Sigmoid colon (tissue), 4 donors: Measurements from ENCODE around the gene PEX16.

Experiments
- EP300 ChIP-seq, 4 donors: sonication (generic); formaldehyde crosslinking; IDR thresholded peaks; one replicate each; pipeline ENCODE4 v1.6.1; 2017; ENCODE audit warnings: antibody characterized with exemption in 4 of 4
- POLR2A ChIP-seq, 2 donors: fragments of 450-650 bp; IDR thresholded peaks; one replicate each; pipeline ENCODE4 v1.6.1; 2016; ENCODE audit warnings: antibody characterized with exemption in 2 of 2, mild to moderate bottlenecking in 2 of 2, moderate library complexity in 2 of 2
- TF ChIP-seq, protein P1 (sequence below), 4 experiments: fragments of 450-650 bp in 3 of 4; fragments of 200-600 bp in 1 of 4; IDR thresholded peaks; one replicate each; pipeline ENCODE4 v1.5.1; 2016 to 2019; ENCODE audit warnings: antibody characterized with exemption in 4 of 4, mild to moderate bottlenecking in 3 of 4, moderate library complexity in 2 of 4

DNA sequence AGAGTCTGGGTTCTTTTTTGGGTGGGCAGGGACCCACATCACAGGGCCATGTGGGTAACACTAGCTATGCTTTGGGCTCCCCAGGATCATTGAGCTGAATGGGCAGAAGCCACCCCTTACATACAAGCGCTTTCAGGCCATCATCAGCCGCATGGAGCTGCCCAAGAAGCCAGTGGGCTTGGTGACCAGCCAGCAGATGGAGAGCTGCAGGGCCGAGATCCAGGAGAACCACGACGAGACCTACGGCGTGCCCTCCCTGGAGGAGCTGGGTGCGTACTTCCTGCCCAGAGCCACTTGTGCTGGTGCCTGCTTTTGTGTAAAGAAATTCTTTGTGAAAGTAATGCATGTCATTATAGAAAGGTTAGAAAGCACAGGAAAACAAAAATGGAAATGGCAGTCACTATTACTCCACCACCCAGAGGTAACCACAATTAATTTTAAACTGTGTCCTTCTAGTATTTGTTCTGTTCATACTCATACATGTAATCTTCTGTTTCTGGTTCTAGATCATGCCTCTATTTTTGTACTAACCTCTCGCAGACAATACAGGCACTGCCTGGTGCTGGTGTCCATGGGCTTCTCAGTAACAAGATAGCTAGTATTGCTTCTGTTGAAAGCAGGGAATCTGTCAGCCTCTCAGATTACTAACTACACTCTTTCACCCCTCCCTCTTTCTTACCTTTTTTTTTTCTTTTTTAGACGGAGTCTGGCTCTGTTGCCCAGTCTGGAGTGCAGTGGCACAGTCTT is 56.7 kb downstream of the PEX16 start:
- no peak for TF ChIP-seq EP300 (IDR thresholded peaks at IDR 0.05)
- TF ChIP-seq, protein P1, sequence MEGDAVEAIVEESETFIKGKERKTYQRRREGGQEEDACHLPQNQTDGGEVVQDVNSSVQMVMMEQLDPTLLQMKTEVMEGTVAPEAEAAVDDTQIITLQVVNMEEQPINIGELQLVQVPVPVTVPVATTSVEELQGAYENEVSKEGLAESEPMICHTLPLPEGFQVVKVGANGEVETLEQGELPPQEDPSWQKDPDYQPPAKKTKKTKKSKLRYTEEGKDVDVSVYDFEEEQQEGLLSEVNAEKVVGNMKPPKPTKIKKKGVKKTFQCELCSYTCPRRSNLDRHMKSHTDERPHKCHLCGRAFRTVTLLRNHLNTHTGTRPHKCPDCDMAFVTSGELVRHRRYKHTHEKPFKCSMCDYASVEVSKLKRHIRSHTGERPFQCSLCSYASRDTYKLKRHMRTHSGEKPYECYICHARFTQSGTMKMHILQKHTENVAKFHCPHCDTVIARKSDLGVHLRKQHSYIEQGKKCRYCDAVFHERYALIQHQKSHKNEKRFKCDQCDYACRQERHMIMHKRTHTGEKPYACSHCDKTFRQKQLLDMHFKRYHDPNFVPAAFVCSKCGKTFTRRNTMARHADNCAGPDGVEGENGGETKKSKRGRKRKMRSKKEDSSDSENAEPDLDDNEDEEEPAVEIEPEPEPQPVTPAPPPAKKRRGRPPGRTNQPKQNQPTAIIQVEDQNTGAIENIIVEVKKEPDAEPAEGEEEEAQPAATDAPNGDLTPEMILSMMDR (IDR thresholded peaks at IDR 0.05): no peak
- no peak for TF ChIP-seq POLR2A (IDR thresholded peaks at IDR 0.05)
